Tibial nerve (tissue), 4 donors: ENCODE measurements around the gene DHX34. TPM values are rescaled to one million over a fixed set of nuclear protein-coding genes. Genes with fewer than 3 reads are reported as not detected.

ENCODE experiments used
- DNase-seq, 2 donors: peaks; one replicate each; pipeline ENCODE4 v3.0.0-alpha.2; 2019; ENCODE audit warnings: low spot score in 2 of 2
- H3K27ac ChIP-seq, 4 donors: fragments of 200-600 bp; sonication (generic) in 3 of 4; one replicate each; pipeline ENCODE4 v1.5.1; 2017 to 2019; ENCODE audit warnings: mild to moderate bottlenecking in 1 of 4
- H3K27me3 ChIP-seq, 2 donors: fragments of 200-600 bp; sonication (generic) in 1 of 2; one replicate each; pipeline versions ENCODE4 v1.5.1 to v1.6.0; 2017 to 2019
- H3K36me3 ChIP-seq, 3 donors: fragments of 200-600 bp; sonication (generic); one replicate each; pipeline ENCODE4 v1.5.1; 2018 to 2019
- H3K4me1 ChIP-seq, 4 donors: fragments of 200-600 bp; sonication (generic) in 3 of 4; one replicate each; pipeline ENCODE4 v1.5.1; 2017 to 2019
- H3K4me3 ChIP-seq, 4 donors: fragments of 200-600 bp; sonication (generic) in 3 of 4; one replicate each; pipeline ENCODE4 v1.5.1; 2017 to 2019; ENCODE audit warnings: mild to moderate bottlenecking in 1 of 4, moderate library complexity in 1 of 4
- H3K9me3 ChIP-seq, 4 donors: fragments of 200-600 bp; sonication (generic) in 3 of 4; one replicate each; pipeline ENCODE4 v1.5.1; 2017 to 2019
- CTCF ChIP-seq, 5 experiments: fragments of 200-600 bp in 3 of 5; fragments of 450-650 bp in 2 of 5; sonication (generic) in 3 of 5; IDR thresholded peaks; one replicate each; pipeline ENCODE4 v1.5.1; 2016 to 2019; ENCODE audit warnings: antibody characterized with exemption in 5 of 5, mild to moderate bottlenecking in 3 of 5, moderate library complexity in 2 of 5
- EP300 ChIP-seq, 2 donors: sonication (generic); formaldehyde crosslinking; IDR thresholded peaks; one replicate each; pipeline ENCODE4 v1.6.1; 2017; ENCODE audit warnings: antibody characterized with exemption in 2 of 2, mild to moderate bottlenecking in 1 of 2
- POLR2A ChIP-seq, 2 donors: fragments of 450-650 bp; IDR thresholded peaks; one replicate each; pipeline ENCODE4 v1.6.1; 2017; ENCODE audit warnings: antibody characterized with exemption in 2 of 2, mild to moderate bottlenecking in 2 of 2, moderate library complexity in 2 of 2
- WGBS, 2 donors: methylation state at CpG; one replicate each; pipeline ENCODE4 v1.1.5; 2018; 5-methylcytosine and 5-hydroxymethylcytosine counted together
- total RNA-seq, 4 donors: library from RNA; depleted of rRNA; stranded (reverse); fragments of >200 nt; gene quantifications; one replicate each; pipeline ENCODE4 v1.1.0, GENCODE V29; 2016

DHX34 gene
- total RNA-seq, 4 donors from 2014 or later, result 12.4 to 43.8 (median 13.9) TPM

GRCh38 chr19:47377801-47378200, 28.7 kb downstream of the DHX34 start:
- peaks cover 4 to 99% (median 36%) of the 10 kb centered on the region in 3 donors for H3K36me3 ChIP-seq
- H3K27ac ChIP-seq, result no peak overlapping the region
- H3K4me1 ChIP-seq, result no peaks in the 10 kb centered on the region

GRCh38 chr19:47378246-47378645, 29.1 kb downstream of the DHX34 start:
- Histone ChIP-seq H3K27me3 (no peaks in the 10 kb centered on the region), H3K4me3 (no peak overlapping the region), H3K27ac (no peak overlapping the region), H3K9me3 (no peaks in the 10 kb centered on the region), H3K36me3 (peaks cover 4 to 95% (median 32%) of the 10 kb centered on the region in 3 donors), H3K4me1 (no peaks in the 10 kb centered on the region)
- no peak for DNase-seq
- 86 to 91% methylated on average over 11 of the region's 11 CpGs for WGBS, 2 donors
- TF ChIP-seq CTCF (IDR thresholded peaks at IDR 0.05) (no peak), EP300 (IDR thresholded peaks at IDR 0.05) (no peak), POLR2A (IDR thresholded peaks at IDR 0.05) (no peak)

More at GRCh38 chr19:47377801-47378200, 28.7 kb downstream of the DHX34 start:
- 83 to 93% methylated on average over 8 to 12 of the region's 12 CpGs for WGBS, 2 donors
- no peak overlapping the region for H3K4me3 ChIP-seq
- DNase-seq, result no peak
- no peaks in the 10 kb centered on the region for H3K27me3 ChIP-seq
- TF ChIP-seq CTCF (IDR thresholded peaks at IDR 0.05) (no peak), POLR2A (IDR thresholded peaks at IDR 0.05) (no peak), EP300 (IDR thresholded peaks at IDR 0.05) (no peak)
- H3K9me3 ChIP-seq, result no peaks in the 10 kb centered on the region

- Histone ChIP-seq H3K4me1 (no peaks in the 10 kb centered on the region), H3K27ac (no peak overlapping the region), H3K36me3 (peaks cover 4 to 83% (median 32%) of the 10 kb centered on the region in 3 donors), H3K9me3 (no peaks in the 10 kb centered on the region), H3K27me3 (no peaks in the 10 kb centered on the region), H3K4me3 (no peak overlapping the region)
- no peak for DNase-seq
- WGBS, 2 donors, result 90 to 92% methylated on average over 20 to 23 of the region's 23 CpGs
- TF ChIP-seq CTCF (IDR thresholded peaks at IDR 0.05) (no peak), EP300 (IDR thresholded peaks at IDR 0.05) (no peak), POLR2A (IDR thresholded peaks at IDR 0.05) (no peak)
These were observed 30.3 kb downstream of the DHX34 start for GRCh38 chr19:47379381-47379938.

- DNase-seq, result no peak
- Histone ChIP-seq H3K36me3 (peaks cover 4 to 72% (median 23%) of the 10 kb centered on the region in 3 donors), H3K4me1 (no peaks in the 10 kb centered on the region), H3K4me3 (no peak overlapping the region), H3K9me3 (no peaks in the 10 kb centered on the region), H3K27me3 (no peaks in the 10 kb centered on the region), H3K27ac (no peak overlapping the region)
- WGBS, 2 donors, result 87 to 93% methylated on average over 6 of the region's 6 CpGs
- TF ChIP-seq EP300 (IDR thresholded peaks at IDR 0.05) (no peak), CTCF (IDR thresholded peaks at IDR 0.05) (no peak), POLR2A (IDR thresholded peaks at IDR 0.05) (no peak)
These were observed 31.4 kb downstream of the DHX34 start for GRCh38 chr19:47380559-47380958.

- H3K27me3 ChIP-seq, result no peaks in the 10 kb centered on the region
- no peak overlapping the region for H3K27ac ChIP-seq
- DNase-seq, result no peak
- 86 to 89% methylated on average over 10 to 13 of the region's 14 CpGs for WGBS, 2 donors
- H3K4me3 ChIP-seq, result no peak overlapping the region
- H3K4me1 ChIP-seq, result no peaks in the 10 kb centered on the region
- TF ChIP-seq POLR2A (IDR thresholded peaks at IDR 0.05) (no peak), CTCF (IDR thresholded peaks at IDR 0.05) (no peak), EP300 (IDR thresholded peaks at IDR 0.05) (no peak)
- H3K36me3 ChIP-seq, result peaks cover 4 to 66% (median 17%) of the 10 kb centered on the region in 3 donors
- no peaks in the 10 kb centered on the region for H3K9me3 ChIP-seq
These were observed 32.0 kb downstream of the DHX34 start for GRCh38 chr19:47381121-47381520.
